PC-9 (cell line): ENCODE results near the gene GZF1.

Source experiments
- EZH2 ChIP-seq: fragments of 200-600 bp; sonication (generic); IDR thresholded peaks from 2 replicates; pipeline ENCODE4 v1.8.0; 2017; ENCODE audit warnings: antibody characterized with exemption, low read depth
- TF ChIP-seq, protein P1 (sequence below): fragments of 200-600 bp; sonication (generic); conservative IDR thresholded peaks from 2 replicates; pipeline ENCODE4 v1.6.1; 2017; ENCODE audit warnings: mixed run types, antibody characterized with exemption, mild to moderate bottlenecking, moderate library complexity

DNA sequence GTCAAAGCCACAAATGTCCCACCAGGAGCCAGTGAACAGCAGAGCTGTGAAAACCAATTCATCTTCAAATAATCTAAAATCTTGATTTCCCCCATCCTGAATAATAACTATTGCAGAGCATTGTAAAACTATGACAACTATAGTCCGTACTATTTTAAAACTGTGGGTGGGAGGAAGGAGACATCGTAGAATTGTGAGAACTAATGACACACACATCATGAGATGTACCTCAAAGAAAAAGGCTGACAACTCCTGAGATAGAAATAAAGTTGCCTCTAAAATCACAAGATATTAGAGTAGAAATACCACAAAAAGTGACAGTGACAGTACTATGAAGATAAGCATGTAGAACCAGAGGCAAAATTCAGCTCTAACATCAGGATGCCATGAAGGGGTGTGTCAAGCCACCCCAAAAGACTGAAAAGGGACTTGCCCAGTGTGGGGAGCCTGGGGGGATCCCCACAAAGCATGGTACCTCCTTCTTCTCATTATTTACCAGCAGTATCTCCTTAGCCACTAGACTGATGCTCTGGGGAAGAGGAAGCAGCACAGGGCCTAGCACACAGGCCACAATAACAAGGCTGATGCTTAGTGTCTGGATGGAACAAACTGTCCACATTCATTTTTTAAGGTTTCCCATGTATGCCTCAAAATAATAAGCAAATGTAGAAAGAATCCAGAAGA, 45.9 kb downstream of the GZF1 start:
- TF ChIP-seq, protein P1, sequence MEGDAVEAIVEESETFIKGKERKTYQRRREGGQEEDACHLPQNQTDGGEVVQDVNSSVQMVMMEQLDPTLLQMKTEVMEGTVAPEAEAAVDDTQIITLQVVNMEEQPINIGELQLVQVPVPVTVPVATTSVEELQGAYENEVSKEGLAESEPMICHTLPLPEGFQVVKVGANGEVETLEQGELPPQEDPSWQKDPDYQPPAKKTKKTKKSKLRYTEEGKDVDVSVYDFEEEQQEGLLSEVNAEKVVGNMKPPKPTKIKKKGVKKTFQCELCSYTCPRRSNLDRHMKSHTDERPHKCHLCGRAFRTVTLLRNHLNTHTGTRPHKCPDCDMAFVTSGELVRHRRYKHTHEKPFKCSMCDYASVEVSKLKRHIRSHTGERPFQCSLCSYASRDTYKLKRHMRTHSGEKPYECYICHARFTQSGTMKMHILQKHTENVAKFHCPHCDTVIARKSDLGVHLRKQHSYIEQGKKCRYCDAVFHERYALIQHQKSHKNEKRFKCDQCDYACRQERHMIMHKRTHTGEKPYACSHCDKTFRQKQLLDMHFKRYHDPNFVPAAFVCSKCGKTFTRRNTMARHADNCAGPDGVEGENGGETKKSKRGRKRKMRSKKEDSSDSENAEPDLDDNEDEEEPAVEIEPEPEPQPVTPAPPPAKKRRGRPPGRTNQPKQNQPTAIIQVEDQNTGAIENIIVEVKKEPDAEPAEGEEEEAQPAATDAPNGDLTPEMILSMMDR = no peak
- no peak for TF ChIP-seq EZH2
